ENCODE results near the gene STOX2.

GRCh38 chr4:183996868-183997267 is 91.8 kb downstream of the STOX2 start:
- TF ChIP-seq CTCF (IDR thresholded peaks at IDR 0.05) (no peak), POLR2A (IDR thresholded peaks at IDR 0.05) (no peak)
